GM18511 (cell line): ENCODE data around the gene SELENOP.

ENCODE experiments used
- ATAC-seq: cut with Tn5 transposase; IDR thresholded peaks from one replicate; pipeline ENCODE4 v1.9.1; 2021; ENCODE audit warnings: mild to moderate bottlenecking, moderate library complexity; ENCODE audit not compliant: unreplicated experiment

SELENOP gene

DNA sequence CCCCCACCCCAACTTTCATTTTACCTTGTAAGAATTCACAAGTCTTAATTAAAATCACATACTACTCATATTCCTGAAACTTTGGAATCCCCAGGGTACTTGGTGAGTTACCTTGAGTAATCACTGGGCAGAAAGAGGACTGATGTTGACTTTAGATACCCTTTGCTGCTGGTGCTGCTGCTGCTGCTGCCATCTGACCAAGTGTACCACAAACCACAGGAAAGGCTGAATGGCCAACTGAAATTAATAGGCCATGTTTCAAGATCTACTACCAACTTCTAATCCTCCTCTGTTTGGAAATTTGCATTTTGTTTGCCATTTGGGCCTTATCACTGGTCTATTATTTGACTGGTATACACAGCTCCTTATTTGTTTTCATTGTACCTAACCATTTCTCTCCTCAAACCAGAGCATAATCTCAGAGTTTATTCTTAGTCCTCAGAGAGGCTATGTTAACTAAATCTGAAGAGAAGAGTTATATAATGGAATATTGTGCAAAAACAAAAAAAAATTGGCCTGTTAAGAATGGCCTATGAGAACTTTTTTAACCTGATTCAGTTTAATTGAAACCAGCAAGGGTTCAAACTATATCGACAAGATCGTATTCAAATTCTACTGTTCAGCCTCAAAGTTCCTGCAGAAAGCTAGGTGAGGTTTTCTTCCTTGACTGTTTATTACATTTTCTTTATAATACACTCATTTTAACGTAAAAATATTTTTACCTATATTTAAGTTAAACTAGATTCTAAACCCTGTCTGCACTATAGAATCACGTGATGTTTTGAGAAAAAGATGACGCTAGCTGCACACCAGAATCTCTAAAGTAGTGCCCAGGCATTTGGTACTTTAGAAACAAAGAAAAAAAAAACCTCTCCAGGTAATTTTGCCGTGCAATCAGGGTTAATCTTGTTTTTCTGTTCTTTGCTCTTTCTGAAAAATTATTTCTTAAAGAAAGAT is 13.1 kb downstream of the SELENOP start:
- ATAC-seq = no peak

GRCh38 chr5:42791151-42791550 is 20.5 kb downstream of the SELENOP start:
- ATAC-seq = no peak

DNA sequence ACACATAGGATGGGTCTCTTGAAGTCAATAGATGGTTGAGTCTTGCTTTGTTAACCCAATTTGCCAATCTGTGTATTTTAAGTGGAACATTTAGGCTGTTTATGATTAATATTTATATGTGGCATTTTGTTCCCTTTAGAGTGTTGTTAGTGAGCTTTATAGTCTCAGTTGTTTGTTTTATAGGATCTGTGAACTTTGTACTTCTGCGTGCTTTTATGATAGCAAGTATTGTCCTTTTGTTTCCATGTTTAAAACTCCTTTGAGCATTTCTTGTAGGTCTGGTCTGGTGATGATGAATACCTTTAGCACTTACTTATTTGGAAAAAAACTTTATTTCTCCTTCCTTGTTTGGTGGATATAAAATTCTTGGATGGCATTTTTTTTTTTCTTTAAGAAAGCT is 23.8 kb downstream of the SELENOP start:
- ATAC-seq = no peak

DNA sequence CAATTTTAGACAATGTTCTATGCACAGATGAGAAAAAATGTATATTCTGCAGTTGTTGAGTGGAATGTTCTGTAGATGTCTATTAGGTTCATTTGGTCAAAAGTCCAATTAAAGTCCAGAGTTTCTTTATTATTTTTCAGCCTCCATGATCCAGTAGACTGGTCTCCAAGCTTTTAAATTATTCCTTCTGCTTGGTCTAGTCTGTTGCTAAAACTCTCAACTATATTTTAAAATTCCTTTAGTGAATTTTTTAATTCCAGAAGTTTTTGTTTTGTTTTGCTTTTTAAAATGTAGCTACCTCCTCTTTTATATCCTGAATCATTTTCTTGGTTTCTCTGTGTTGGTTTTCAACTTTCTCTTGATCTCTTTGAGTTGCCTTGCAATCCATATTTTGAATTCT is 24.6 kb downstream of the SELENOP start:
- ATAC-seq = no peak

DNA sequence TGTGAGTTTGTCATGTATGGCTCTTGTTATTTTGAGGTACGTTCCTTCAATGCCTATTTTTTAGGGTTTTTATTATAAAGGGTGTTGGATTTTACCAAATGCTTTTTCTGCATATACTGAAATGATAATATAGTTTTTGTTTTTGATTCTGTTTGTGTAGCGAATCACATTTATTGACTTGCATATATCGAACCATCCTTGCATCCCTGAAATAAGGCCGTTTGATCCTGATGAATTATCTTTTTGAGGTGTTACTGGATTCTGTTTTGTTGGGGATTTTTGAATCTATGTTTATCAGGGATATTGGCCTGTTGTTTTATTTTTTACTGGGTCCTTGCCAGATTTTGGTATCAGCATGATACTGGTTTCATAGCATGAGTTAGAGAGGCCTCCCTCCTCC is 25.9 kb downstream of the SELENOP start:
- no peak for ATAC-seq

DNA sequence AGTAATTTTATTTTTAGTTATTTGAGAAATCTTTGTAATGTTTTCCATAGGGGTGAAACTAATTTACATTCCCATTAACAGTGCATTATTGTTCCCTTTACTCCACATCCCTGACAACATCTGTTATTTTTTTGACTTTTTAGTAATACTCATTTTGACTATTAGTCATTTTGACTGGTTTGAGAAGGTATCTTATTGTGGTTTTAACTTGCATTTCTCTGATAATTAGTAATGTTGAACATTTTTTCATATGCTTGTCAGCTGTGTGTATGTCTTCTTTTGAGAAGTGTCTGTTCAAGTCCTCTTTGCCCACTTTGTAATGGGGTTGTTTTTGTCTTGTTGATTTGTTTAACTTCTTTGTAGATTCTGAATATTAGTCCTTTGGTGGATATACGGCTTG is 27.6 kb downstream of the SELENOP start:
- ATAC-seq = no peak

GRCh38 chr5:42781584-42781983 is 30.1 kb downstream of the SELENOP start:
- no peak for ATAC-seq

GRCh38 chr5:42779083-42779482 is 32.6 kb downstream of the SELENOP start:
- ATAC-seq = no peak

GRCh38 chr5:42772265-42772993 is 39.3 kb downstream of the SELENOP start:
- no peak for ATAC-seq

- ATAC-seq = no peak
Observed at GRCh38 chr5:42770003-42770402, 41.7 kb downstream of the SELENOP start.

DNA sequence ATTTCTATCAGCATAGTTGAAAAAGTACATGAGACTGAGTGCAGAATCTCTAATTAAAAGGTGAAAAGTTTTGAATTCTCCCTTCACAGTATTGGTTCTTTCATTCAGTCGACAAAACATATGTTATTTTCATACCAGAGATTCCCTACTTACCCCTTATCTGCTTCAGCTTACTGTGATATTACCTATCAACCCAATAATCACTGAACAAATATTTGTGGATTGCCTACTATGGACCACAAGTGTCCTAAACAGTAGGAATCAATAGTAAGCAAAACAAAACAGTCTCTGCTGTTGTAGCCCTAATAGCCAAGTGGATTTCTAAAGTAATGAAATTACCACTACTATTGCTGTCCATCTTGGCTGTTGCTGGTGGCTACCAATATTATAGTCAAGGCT is 43.6 kb downstream of the SELENOP start:
- no peak for ATAC-seq

DNA sequence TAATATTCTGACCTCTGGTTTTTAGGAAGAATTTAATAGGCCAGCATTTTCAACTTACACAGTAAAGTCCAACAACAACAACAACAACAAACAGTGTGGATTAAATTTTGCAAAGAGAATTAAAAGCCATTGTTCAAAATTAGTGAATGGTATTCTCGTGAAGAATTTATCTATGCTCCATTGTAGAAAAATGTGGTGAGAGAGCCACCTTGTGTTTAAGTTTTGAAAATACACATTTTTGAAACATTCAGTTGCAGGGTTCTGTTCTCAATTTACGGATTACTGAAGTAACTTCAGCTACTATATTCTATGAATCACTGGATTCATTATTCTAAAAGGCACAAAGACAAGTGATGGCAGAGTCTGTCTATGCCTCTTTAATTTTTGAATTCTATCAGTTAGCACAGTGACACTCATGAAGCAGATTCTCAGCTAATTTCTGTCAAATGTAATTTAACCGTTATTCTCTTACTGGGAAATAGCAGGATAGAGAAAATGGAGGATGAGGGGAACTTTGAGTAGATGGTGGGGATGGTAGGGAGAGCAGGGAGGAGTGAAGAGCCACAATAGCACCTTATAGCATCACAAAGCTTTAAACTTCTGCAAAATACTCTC is 44.1 kb downstream of the SELENOP start:
- peak; percentile 60 for ATAC-seq

DNA sequence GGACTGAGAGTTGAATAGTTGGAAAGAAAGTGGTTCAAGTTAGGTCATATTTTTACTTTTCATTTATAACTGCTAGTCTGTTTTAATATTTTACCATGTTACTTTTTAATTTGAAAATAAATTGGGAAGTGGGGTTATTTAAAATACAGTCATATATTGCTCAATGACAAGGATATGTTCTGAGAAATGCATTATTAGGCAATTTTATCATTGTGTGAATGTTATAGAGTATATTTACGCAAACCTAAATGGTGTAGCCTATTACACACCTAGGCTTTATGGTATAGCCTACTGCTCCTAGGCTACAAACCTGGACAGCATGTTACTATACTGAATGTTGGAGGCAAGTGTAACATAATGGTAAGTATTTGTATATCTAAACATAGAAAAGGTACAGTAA is 49.9 kb downstream of the SELENOP start:
- no peak for ATAC-seq

- no peak for ATAC-seq
Observed at GRCh38 chr5:42760426-42760825, 51.3 kb downstream of the SELENOP start.

DNA sequence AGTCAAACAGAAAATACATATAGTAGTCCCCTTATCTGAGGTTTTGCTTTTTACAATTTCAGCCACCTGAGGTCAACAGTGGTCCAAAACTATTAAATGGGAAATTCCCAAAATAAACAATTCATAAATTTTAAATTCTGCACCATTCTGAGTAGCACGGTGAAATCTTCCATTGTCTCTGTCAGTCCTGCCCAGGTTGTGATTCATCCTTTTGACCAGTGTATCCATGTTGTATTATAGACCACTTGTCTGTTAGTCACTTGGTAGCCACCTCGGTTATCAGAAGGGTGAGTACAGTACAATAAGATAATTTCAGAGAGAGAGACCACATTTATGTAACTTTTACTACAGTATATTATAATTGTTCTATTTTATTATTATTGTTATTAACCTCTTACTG is 52.2 kb downstream of the SELENOP start:
- no peak for ATAC-seq

DNA sequence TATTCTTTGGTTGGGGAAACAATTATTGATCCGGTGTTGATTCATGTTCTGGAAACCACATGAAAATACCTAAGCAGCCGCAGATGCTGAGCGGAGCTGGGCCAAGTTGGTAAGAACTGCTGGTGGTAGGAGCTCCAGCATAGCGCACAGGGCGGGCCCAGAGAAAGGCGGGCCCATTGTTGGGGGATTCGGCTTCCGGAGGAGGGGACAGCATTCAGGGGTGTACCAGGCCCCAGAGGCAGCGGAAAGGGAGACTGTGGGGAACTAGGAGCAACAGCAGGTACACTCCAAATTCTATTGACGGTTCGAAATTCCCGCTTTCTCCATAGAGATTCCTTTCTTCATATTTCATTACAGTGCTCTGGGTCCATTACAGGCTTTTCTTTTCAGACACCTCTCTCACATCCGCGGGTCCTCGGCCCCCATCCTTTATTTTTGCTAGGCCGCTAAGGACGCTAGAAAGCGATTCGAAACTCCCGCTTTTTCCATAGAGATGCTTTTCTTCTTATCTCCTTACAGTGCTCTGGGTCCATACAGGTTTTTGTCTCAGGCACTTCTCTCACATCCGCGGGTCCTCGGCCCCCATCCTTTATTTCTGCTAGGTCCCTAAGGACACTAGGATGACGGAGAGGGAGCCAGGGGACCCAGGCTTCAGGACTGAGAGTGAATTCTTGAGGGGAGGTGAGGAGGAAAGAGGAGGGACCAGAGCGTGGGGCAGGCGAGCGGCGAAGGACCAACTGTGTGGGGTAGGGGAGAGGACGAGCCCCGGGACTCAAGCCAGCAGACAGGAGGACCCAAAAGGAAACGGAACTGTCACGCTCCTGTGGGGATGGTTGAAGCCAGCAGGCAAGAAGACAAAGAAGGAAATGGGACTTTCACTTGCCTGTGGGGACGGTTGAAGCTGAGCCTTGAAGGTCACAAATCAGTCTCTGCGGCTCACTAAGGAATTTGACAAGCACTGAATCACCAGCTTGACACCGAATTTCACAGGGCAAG is 54.8 kb downstream of the SELENOP start, which contains the start of gene CCDC152:
Gene CCDC152, plus strand, starts transcription at position 213 of the 996 bp plus-strand sequence. CDS start 2,304 bp downstream, outside the sequence.
- ATAC-seq = peak; percentile 78

- ATAC-seq = no peak
Observed at GRCh38 chr5:42753099-42753498, 58.6 kb downstream of the SELENOP start.

- no peak for ATAC-seq
Observed at GRCh38 chr5:42751044-42751443, 60.6 kb downstream of the SELENOP start.

DNA sequence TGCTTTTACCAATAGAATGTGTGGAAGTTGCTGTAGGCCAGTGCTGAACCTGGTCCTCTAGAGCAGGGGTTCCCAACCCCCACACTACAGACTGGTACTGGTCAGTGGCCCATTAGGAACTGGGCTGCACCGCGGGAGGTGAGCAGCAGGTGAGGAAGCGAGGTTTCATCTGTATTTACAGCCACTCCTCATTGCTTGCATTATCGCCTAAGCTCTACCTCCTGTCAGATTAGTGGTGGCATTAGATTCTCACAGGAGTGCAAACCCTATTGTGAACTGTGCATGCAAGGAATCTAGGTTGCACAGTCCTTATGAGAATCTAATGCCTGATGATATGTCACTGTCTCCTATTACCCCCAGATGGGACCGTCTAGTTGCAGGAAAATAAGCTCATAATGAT is 61.2 kb downstream of the SELENOP start:
- ATAC-seq = no peak
